ENCODE data around the gene MPIG6B.

Gene MPIG6B

GRCh38 chr6:31722173-31722572 lies 1.0 kb upstream of the MPIG6B start:
- no peak for DNase-seq

GRCh38 chr6:31723980-31724691 lies 963 bp downstream of the MPIG6B start:
- no peak for DNase-seq

GRCh38 chr6:31725502-31726350 lies 2.6 kb downstream of the MPIG6B start:
- DNase-seq, result peak; percentile 91 to 95

GRCh38 chr6:31727034-31727716 lies 4.0 kb downstream of the MPIG6B start:
- DNase-seq, result peak; percentile 77 to 88

GRCh38 chr6:31727717-31728671 lies 4.8 kb downstream of the MPIG6B start:
- DNase-seq, result no peak

GRCh38 chr6:31728767-31729514 lies 5.8 kb downstream of the MPIG6B start, which contains the start of gene DDAH2:
DDAH2 (minus strand) TSS chr6:31729299; CDS start chr6:31729161, 138 bp downstream.
- no peak for DNase-seq

GRCh38 chr6:31729515-31729978 lies 6.4 kb downstream of the MPIG6B start:
- peak; percentile 87 to 89 for DNase-seq

GRCh38 chr6:31729979-31730630 lies 6.9 kb downstream of the MPIG6B start:
- peak; percentile 59 to 70 for DNase-seq

- DNase-seq, result no peak
Measured at GRCh38 chr6:31730631-31731086, 7.5 kb downstream of the MPIG6B start.

GRCh38 chr6:31732029-31732428 lies 8.9 kb downstream of the MPIG6B start:
- no peak for DNase-seq

- DNase-seq, result no peak
Measured at GRCh38 chr6:31733734-31734133, 10.6 kb downstream of the MPIG6B start.

- no peak for DNase-seq
Measured at GRCh38 chr6:31734247-31734820, 11.2 kb downstream of the MPIG6B start.

GRCh38 chr6:31734821-31735406 lies 11.7 kb downstream of the MPIG6B start:
- peak; percentile 67 to 69 for DNase-seq

GRCh38 chr6:31736021-31736767 lies 13.0 kb downstream of the MPIG6B start, which contains the start of gene CLIC1:
CLIC1 (minus strand) TSS chr6:31736530; CDS start chr6:31736300, 230 bp downstream.
- DNase-seq, result peak; percentile 78 to 79

GRCh38 chr6:31736768-31737314 lies 13.7 kb downstream of the MPIG6B start:
- DNase-seq, result peak; percentile 11 to 25

- DNase-seq, result peak; percentile 31 to 53
Measured at GRCh38 chr6:31737315-31737990, 14.3 kb downstream of the MPIG6B start.
